GM23248 (cell line): Measurements from ENCODE around the gene OTOA.

ENCODE experiments used
- EZH2 ChIP-seq: fragments of 200-600 bp; sonication (generic); IDR thresholded peaks from 2 replicates; pipeline ENCODE4 v1.6.1; 2018; ENCODE audit warnings: antibody characterized with exemption, mild to moderate bottlenecking; ENCODE audit not compliant: insufficient read depth, poor library complexity, severe bottlenecking
- EZH2phosphoT487 ChIP-seq: fragments of 200-600 bp; sonication (generic); IDR thresholded peaks from 2 replicates; pipeline ENCODE4 v1.6.1; 2018; ENCODE audit warnings: antibody characterized with exemption, moderate library complexity, mild to moderate bottlenecking, low read depth; ENCODE audit not compliant: insufficient read depth

GRCh38 chr16:21704266-21704665, 40.5 kb downstream of the OTOA start:
- TF ChIP-seq EZH2phosphoT487, result no peak
- TF ChIP-seq EZH2, result no peak
